Neutrophil (primary cell): Measurements from ENCODE around the gene REEP6.

Source experiments
- H3K27ac ChIP-seq: fragments of 200-600 bp; sonication (generic); 2 replicates; pipeline ENCODE4 v1.5.1; 2016; ENCODE audit warnings: mild to moderate bottlenecking, moderate library complexity
- H3K27me3 ChIP-seq: fragments of 200-600 bp; sonication (generic); 2 replicates; pipeline ENCODE4 v1.6.0; 2016; ENCODE audit warnings: mild to moderate bottlenecking
- H3K36me3 ChIP-seq: fragments of 200-600 bp; sonication (generic); 2 replicates; pipeline ENCODE4 v1.5.1; 2017
- H3K4me1 ChIP-seq, 2 experiments: fragments of 200-600 bp in 1 of 2; sonication (generic) in 1 of 2; 1 replicate in 1 of 2; 2 replicates in 1 of 2; pipeline versions ENCODE4 v1.5.1 to v1.6.1; 2013 to 2016; ENCODE audit warnings: low read depth in 1 of 2, low read length in 1 of 2, mild to moderate bottlenecking in 1 of 2, moderate library complexity in 1 of 2; ENCODE audit not compliant: control insufficient read depth in 1 of 2, insufficient read depth in 1 of 2
- H3K4me3 ChIP-seq, 2 experiments: fragments of 200-600 bp in 1 of 2; sonication (generic) in 1 of 2; 1 replicate in 1 of 2; 2 replicates in 1 of 2; pipeline ENCODE4 v1.5.1; 2013 to 2016; ENCODE audit warnings: low read depth in 1 of 2, low read length in 1 of 2, mild to moderate bottlenecking in 1 of 2, moderate library complexity in 1 of 2
- H3K9me3 ChIP-seq: fragments of 200-600 bp; sonication (generic); 2 replicates; pipeline ENCODE4 v1.5.1; 2016
- TF ChIP-seq, protein P1 (sequence below): fragments of 200-600 bp; sonication (generic); IDR thresholded peaks from 2 replicates; pipeline ENCODE4 v1.5.1; 2016; ENCODE audit warnings: antibody characterized with exemption

The REEP6 gene

DNA sequence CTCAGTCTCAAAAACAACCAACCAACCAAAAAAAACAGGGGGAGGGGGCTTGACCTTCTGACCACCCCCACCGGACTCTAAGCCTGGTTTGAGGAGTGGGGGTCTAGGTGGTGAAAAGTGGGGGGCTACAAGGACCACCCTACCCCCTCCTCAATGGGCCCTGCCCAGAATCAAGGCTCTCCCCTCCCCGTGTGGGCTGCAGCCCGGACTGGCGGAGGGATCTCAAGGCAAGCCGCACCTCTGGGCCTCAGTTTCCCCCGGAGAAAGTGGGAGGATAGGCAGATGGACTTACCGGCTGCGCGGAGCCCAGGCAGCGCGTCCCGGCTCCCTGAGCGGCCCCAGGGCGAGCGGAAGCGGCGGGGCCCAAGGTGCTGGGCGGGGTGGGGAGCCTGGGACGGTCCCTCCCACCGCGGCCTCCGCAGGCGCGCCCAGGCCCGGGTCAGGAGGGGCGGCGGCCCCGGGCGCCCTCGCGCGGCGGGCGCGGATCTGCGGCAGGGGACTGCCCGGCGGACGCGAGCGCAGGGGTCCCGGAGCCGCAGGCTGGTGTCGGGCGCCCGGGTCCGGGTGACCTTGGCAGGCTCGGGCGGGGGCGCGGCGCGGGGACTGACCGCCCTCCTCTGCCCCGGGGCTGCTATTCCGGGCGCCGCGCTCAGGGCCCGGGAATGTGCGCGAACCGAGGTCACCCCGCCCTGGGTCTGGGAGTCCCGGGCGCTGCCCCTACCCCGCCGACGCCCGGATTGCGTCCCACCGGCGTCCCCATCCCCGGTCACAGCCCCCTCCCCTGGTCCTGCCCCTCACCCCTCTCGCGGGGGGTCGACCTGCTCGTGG, 21.9 kb downstream of the REEP6 start, which contains the start of gene ADAMTSL5:
Gene ADAMTSL5, minus strand, starts transcription at position 349 of the 828 bp plus-strand sequence. CDS start 2,076 bp downstream, outside the sequence.
- H3K27ac ChIP-seq = no peak within 1 kb of the TSS
- no peak within 1 kb of the TSS for H3K4me3 ChIP-seq
- TF ChIP-seq, protein P1, sequence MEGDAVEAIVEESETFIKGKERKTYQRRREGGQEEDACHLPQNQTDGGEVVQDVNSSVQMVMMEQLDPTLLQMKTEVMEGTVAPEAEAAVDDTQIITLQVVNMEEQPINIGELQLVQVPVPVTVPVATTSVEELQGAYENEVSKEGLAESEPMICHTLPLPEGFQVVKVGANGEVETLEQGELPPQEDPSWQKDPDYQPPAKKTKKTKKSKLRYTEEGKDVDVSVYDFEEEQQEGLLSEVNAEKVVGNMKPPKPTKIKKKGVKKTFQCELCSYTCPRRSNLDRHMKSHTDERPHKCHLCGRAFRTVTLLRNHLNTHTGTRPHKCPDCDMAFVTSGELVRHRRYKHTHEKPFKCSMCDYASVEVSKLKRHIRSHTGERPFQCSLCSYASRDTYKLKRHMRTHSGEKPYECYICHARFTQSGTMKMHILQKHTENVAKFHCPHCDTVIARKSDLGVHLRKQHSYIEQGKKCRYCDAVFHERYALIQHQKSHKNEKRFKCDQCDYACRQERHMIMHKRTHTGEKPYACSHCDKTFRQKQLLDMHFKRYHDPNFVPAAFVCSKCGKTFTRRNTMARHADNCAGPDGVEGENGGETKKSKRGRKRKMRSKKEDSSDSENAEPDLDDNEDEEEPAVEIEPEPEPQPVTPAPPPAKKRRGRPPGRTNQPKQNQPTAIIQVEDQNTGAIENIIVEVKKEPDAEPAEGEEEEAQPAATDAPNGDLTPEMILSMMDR = no peak
- H3K9me3 ChIP-seq = no peaks in the 10 kb centered on the region
- H3K27me3 ChIP-seq = peaks cover 97% of the 10 kb centered on the region
- no peaks in the 10 kb centered on the region for H3K36me3 ChIP-seq
- H3K4me1 ChIP-seq = peaks cover 2 to 12% of the 10 kb centered on the region in 2 experiments

DNA sequence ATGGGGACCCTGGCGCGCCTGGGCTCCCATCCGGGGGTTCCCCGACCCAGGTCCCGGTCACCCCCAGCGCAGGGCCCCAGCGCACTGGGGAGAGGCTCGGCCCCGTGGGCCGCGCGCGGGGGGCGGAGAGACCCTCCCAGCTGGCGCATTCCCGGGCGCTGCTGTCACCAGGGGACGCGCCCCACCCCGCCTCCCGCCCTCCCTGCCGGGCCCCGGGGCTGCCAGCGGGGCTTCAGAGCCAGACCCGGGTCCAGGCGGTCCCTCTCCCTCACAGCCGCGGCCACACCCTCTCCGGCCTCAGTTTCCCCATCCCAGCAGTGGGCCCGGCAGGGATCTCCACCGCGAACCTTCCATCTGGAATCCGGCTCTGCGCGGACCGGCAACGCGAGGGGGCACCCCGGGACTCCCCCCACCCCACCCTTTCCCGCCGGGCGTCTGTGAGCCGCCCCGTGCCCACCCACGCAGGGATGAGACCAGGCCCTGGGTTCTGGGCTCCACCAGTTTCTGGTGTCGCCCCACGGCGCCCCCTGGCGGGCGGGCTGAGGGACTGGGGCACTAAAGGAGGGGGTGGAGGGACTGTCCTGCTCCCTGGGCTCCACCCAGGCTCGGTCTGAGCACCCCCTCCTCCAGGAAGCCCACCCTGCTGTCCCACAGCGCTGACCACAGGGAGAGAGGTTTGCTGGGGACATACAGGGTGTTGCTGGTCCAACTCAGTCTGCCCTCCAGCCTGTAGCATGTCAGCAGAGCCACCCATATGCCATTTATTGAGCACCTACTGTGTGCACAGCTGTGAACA, 22.7 kb downstream of the REEP6 start:
- H3K4me1 ChIP-seq = peaks cover 2 to 7% of the 10 kb centered on the region in 2 experiments
- H3K9me3 ChIP-seq = no peaks in the 10 kb centered on the region
- no peak overlapping the region for H3K4me3 ChIP-seq
- H3K36me3 ChIP-seq = no peaks in the 10 kb centered on the region
- no peak overlapping the region for H3K27ac ChIP-seq
- H3K27me3 ChIP-seq = peaks cover 94% of the 10 kb centered on the region
- TF ChIP-seq, protein P1 = peak; percentile 44

DNA sequence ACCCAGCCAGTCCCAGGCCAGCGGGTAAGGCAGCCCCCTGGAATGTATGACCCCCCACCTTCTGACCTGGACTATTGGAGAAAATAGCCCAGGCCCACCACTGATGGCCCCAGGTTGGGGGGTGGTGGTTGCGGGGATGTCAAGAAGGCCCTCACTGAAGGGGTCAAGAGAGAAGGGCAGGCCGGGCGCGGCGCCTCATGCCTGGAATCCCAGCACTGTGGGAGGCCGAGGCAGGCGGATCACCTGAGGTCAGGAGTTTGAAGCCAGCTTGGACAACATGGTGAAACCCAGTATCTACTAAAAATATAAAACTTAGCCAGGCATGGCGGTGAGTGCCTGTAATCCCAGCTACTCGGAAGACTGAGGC, 23.3 kb downstream of the REEP6 start:
- Histone ChIP-seq H3K27ac (no peak overlapping the region), H3K36me3 (no peaks in the 10 kb centered on the region), H3K4me3 (no peak overlapping the region), H3K9me3 (no peaks in the 10 kb centered on the region), H3K27me3 (peaks cover 92% of the 10 kb centered on the region), H3K4me1 (peaks cover 2 to 7% of the 10 kb centered on the region in 2 experiments)
- TF ChIP-seq, protein P1 = no peak

DNA sequence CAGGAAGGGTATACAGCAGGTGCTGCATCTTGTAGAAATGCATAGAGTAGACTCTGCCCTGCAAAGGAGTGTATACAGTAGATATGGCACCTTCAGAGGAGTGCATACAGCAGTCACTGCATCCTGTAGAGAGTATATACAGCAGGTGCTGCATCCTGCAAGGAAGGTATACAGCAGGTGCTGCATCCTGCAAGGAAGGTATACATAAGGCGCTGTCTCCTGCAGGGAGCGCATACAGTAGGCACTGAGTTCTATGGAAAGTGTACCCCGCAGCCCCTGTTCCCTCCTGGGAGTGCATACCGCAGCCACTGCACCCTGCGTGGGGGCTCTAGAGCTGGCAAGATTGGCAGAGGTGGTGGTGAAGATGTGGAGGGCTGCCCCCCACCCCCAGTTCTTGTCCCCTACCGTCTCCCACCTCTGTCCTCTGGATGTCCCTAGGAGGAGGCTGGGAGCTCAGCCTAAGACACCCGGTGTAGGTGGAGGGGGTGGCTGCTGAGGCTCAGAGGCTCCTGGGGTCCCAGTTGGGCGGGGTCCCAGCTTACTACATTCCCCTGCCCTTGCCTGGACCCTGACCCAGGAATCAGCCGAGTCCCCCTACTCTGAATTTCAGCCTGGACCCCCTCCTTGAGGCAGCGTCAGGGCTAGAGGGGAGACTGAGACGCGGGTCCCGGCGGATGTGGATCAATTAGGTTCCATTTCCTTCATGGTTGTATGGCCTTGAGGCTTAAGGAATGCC, 24.2 kb downstream of the REEP6 start:
- Histone ChIP-seq H3K4me1 (peaks cover 2 to 7% of the 10 kb centered on the region in 2 experiments), H3K4me3 (no peak overlapping the region), H3K9me3 (no peaks in the 10 kb centered on the region), H3K36me3 (no peaks in the 10 kb centered on the region), H3K27me3 (peaks cover 90% of the 10 kb centered on the region), H3K27ac (no peak overlapping the region)
- TF ChIP-seq, protein P1 = no peak

DNA sequence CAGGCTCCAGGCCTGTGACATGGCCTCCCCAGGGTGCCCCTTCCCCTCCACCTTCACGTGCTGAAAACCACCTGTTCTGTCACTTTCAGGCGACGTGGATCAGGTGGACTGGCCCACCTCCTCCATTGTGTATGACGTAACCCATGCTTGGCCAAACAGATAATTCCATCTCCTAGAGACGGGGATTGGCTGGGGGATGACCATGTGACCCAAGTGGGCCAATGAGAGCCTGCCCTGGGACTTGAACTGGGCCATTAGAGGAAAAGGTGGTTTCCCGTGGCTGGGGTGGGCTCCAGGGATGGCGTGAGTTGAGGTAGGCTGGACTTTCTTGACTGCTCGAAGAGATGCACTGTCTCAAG, 25.4 kb downstream of the REEP6 start:
- H3K27ac ChIP-seq = no peak overlapping the region
- TF ChIP-seq, protein P1 = no peak
- H3K4me3 ChIP-seq = no peak overlapping the region
- H3K9me3 ChIP-seq = no peaks in the 10 kb centered on the region
- peaks cover 87% of the 10 kb centered on the region for H3K27me3 ChIP-seq
- no peaks in the 10 kb centered on the region for H3K36me3 ChIP-seq
- H3K4me1 ChIP-seq = peaks cover 2 to 7% of the 10 kb centered on the region in 2 experiments
